OCI-LY3 (cell line): ENCODE results near the gene SDK1.

Experiments used
- EZH2phosphoT487 ChIP-seq: fragments of 200-600 bp; shearing (Covaris generic); IDR thresholded peaks from 2 replicates; pipeline ENCODE4 v1.6.1; 2018; ENCODE audit warnings: antibody characterized with exemption, mixed run types, low read depth
- TF ChIP-seq, protein P1 (sequence below): fragments of 200-600, 300-600 bp; sonication (generic); IDR thresholded peaks from 2 replicates; pipeline ENCODE4 v1.5.1; 2014; ENCODE audit warnings: antibody characterized with exemption, low read length, low read depth

DNA sequence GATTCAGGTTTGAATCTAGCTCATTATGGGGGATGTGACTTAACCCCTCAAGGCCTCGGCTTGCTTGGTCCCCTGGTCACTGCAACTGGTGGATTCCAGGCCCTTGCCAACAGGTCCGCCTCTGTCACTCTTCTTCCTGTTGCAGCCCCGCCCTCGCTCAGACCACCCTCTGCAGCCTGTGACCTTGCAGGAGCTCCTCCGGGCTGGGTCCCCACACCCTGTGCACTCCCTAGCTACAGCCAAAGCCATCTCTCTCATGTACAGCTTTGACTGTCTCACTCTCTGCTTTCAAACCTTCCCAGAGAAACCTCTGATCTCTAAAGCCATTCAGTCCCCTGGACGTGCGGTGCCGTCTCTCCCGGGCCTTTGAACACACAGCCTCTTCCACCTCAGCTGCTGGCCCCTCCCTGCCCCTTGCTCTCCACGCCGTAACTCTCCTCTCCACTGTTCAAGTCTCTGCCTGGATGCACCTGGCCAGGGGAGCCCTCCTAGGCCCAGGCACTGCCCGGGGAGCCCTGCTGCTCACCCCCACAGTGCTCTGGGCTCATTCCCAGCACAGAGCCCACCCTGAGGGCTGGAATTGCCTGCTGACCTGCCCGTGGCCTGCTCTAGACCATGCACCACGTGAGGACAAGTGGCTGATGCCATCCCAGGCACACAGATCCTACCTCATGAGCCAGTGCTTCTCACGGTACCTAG, 895.2 kb downstream of the SDK1 start:
- TF ChIP-seq, protein P1, sequence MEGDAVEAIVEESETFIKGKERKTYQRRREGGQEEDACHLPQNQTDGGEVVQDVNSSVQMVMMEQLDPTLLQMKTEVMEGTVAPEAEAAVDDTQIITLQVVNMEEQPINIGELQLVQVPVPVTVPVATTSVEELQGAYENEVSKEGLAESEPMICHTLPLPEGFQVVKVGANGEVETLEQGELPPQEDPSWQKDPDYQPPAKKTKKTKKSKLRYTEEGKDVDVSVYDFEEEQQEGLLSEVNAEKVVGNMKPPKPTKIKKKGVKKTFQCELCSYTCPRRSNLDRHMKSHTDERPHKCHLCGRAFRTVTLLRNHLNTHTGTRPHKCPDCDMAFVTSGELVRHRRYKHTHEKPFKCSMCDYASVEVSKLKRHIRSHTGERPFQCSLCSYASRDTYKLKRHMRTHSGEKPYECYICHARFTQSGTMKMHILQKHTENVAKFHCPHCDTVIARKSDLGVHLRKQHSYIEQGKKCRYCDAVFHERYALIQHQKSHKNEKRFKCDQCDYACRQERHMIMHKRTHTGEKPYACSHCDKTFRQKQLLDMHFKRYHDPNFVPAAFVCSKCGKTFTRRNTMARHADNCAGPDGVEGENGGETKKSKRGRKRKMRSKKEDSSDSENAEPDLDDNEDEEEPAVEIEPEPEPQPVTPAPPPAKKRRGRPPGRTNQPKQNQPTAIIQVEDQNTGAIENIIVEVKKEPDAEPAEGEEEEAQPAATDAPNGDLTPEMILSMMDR, result no peak
- TF ChIP-seq EZH2phosphoT487, result no peak
